Measurements from ENCODE around the gene PI16.

The PI16 gene

DNA sequence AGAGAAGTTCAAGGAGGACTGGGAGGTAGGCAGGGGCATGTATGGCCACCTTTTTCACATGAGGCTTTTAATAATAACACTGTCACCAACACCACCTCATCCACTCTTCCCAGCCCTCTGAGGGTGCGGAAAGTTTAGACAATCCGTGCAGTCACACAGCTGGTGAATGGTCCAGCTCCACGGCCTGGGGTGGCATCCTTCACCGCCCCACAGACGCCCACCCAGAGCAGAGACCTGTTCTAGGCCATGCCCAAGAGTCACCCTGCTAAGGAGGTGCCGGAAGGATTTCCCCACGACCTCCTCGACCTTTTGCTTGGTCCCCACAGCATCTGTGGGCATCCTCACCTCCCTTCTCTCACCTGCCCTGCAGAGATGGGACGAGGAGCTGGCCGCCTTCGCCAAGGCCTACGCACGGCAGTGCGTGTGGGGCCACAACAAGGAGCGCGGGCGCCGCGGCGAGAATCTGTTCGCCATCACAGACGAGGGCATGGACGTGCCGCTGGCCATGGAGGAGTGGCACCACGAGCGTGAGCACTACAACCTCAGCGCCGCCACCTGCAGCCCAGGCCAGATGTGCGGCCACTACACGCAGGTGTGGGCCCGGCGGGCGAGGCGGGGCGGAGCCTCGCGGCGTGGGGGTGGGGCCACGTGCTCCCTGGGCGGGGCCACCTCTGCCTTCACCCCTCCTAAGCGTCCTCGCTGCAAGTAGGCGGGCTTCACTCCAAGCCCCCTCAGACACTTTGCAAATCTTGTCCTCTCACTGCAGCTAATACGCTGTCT is 4.4 kb downstream of the PI16 start:
- no peak for DNase-seq (ENCODE audit: low read depth in 1 of 2, low spot score in 1 of 2)
- Histone ChIP-seq H3K4me3 (replicated peaks; ENCODE audit: insufficient read depth, low read length) (no peak overlapping the region), H3K27me3 (ENCODE audit: insufficient read depth, poor library complexity, severe bottlenecking) (peaks cover 11% of the 10 kb centered on the region), H3K27ac (replicated peaks) (no peak overlapping the region)
- TF ChIP-seq POLR2AphosphoS5 (IDR thresholded peaks at IDR 0.05; ENCODE audit: low read depth), result no peak
- TF ChIP-seq GABPA (IDR thresholded peaks at IDR 0.05; ENCODE audit: low read depth), result no peak
- no peak for TF ChIP-seq REST (IDR thresholded peaks at IDR 0.05; ENCODE audit: insufficient replicate concordance, low read depth)
- TF ChIP-seq, protein P1, sequence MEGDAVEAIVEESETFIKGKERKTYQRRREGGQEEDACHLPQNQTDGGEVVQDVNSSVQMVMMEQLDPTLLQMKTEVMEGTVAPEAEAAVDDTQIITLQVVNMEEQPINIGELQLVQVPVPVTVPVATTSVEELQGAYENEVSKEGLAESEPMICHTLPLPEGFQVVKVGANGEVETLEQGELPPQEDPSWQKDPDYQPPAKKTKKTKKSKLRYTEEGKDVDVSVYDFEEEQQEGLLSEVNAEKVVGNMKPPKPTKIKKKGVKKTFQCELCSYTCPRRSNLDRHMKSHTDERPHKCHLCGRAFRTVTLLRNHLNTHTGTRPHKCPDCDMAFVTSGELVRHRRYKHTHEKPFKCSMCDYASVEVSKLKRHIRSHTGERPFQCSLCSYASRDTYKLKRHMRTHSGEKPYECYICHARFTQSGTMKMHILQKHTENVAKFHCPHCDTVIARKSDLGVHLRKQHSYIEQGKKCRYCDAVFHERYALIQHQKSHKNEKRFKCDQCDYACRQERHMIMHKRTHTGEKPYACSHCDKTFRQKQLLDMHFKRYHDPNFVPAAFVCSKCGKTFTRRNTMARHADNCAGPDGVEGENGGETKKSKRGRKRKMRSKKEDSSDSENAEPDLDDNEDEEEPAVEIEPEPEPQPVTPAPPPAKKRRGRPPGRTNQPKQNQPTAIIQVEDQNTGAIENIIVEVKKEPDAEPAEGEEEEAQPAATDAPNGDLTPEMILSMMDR (IDR thresholded peaks at IDR 0.05; ENCODE audit: insufficient read depth, low read length), result no peak
- no peak for TF ChIP-seq SPI1 (IDR thresholded peaks at IDR 0.05; ENCODE audit: borderline replicate concordance, low read depth)

DNA sequence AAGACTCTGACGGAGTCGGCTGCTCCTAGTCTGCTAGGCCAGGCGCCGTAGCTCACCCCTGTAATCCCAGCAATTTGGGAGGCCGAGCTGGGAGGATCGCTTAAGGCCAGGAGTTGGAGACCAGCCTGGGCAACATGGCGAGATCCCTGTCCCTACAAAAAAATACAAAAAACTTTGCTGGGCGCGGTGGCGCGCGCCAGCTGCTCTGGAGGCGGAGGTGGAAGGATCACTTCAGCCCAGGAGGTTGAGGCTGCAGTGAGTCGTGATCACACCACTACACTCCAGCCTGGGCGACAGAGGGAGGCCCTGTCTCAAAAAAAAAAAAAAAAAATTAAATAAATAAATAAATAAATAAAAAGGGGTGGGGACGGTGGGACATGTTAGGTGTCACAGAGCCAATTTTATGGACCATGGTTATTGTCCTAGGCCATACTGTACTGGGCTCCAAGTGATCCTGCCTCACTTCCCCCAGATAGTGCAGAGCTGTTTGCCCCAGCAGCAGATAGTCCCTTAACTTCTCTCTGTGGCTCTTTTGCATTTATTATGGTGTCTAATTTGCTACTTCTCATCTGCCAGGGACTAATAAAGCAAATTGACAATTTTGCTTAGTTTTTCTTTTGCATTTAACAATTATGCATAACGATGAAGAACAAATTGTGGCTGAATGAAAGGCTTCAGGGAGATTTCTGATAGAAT is 5.2 kb downstream of the PI16 start:
- Histone ChIP-seq H3K27me3 (ENCODE audit: insufficient read depth, poor library complexity, severe bottlenecking) (peaks cover 8% of the 10 kb centered on the region), H3K4me3 (replicated peaks; ENCODE audit: insufficient read depth, low read length) (no peak overlapping the region), H3K27ac (replicated peaks) (no peak overlapping the region)
- TF ChIP-seq POLR2AphosphoS5 (IDR thresholded peaks at IDR 0.05; ENCODE audit: low read depth) (no peak), SPI1 (IDR thresholded peaks at IDR 0.05; ENCODE audit: borderline replicate concordance, low read depth) (no peak), GABPA (IDR thresholded peaks at IDR 0.05; ENCODE audit: low read depth) (no peak), REST (IDR thresholded peaks at IDR 0.05; ENCODE audit: insufficient replicate concordance, low read depth) (no peak)
- TF ChIP-seq, protein P1 (IDR thresholded peaks at IDR 0.05; ENCODE audit: insufficient read depth, low read length), result no peak
- DNase-seq (ENCODE audit: low read depth in 1 of 2, low spot score in 1 of 2), result no peak

GRCh38 chr6:36961441-36962435 is 7.2 kb downstream of the PI16 start:
- DNase-seq (ENCODE audit: low read depth in 1 of 2, low spot score in 1 of 2), result no peak
- Histone ChIP-seq H3K27me3 (ENCODE audit: insufficient read depth, poor library complexity, severe bottlenecking) (peaks cover 2% of the 10 kb centered on the region), H3K27ac (replicated peaks) (no peak overlapping the region), H3K4me3 (replicated peaks; ENCODE audit: insufficient read depth, low read length) (no peak overlapping the region)
- no peak for TF ChIP-seq SPI1 (IDR thresholded peaks at IDR 0.05; ENCODE audit: borderline replicate concordance, low read depth)
- no peak for TF ChIP-seq POLR2AphosphoS5 (IDR thresholded peaks at IDR 0.05; ENCODE audit: low read depth)
- no peak for TF ChIP-seq GABPA (IDR thresholded peaks at IDR 0.05; ENCODE audit: low read depth)
- no peak for TF ChIP-seq REST (IDR thresholded peaks at IDR 0.05; ENCODE audit: insufficient replicate concordance, low read depth)
- TF ChIP-seq, protein P1 (IDR thresholded peaks at IDR 0.05; ENCODE audit: insufficient read depth, low read length), result no peak
